IMR-90 (cell line): Measurements from ENCODE around the gene PLPP3. TPM values are rescaled to one million over a fixed set of nuclear protein-coding genes. Genes with fewer than 3 reads are reported as not detected.

ENCODE experiments used
- ATAC-seq: fragments of 200-7000 bp; cut with Tn5 transposase; 2 replicates; pipeline ENCODE4 v1.9.1; 2020; ENCODE audit warnings: low read depth, mild to moderate bottlenecking, moderate library complexity
- BruUV-seq: library from RNA; stranded (reverse); fragments of 400-500 nt; replicated peaks from 2 replicates; lab custom pipeline; 2021; lab: Mats Ljungman, UMichigan
- CTCF ChIA-PET: fragments of 300-600 bp; formaldehyde crosslinking; extraction: SDS; loops from one replicate; lab custom pipeline; 2021; ENCODE audit warnings: antibody characterized with exemption; lab: Yijun Ruan, JAX
- POLR2A ChIA-PET: fragments of 300-600 bp; sonication (Branson Sonifier 250); formaldehyde crosslinking; loops from one replicate; lab custom pipeline; 2022; ENCODE audit warnings: antibody characterized with exemption; ENCODE audit not compliant: unreplicated experiment; lab: Charles Lee
- DNase-seq: peaks from one replicate; pipeline ENCODE4 v3.0.0; 2013
- H2AFZ ChIP-seq: replicated peaks from 2 replicates; pipeline ENCODE3; 2013; ENCODE audit warnings: low read length, mild to moderate bottlenecking; ENCODE audit not compliant: poor library complexity
- H2AK5ac ChIP-seq: 2 replicates; pipeline ENCODE4 v1.6.1; 2013; ENCODE audit warnings: low read depth, low read length, inconsistent platforms
- H2AK9ac ChIP-seq: replicated peaks from 2 replicates; pipeline ENCODE3; 2013; ENCODE audit warnings: mild to moderate bottlenecking, low read depth, low read length, moderate library complexity; ENCODE audit not compliant: poor library complexity
- H2BK120ac ChIP-seq: 2 replicates; pipeline ENCODE4 v1.6.1; 2013; ENCODE audit warnings: low read depth, low read length, inconsistent platforms
- H2BK15ac ChIP-seq: 3 replicates; pipeline ENCODE4 v1.6.1; 2013; ENCODE audit warnings: low read depth, low read length, inconsistent platforms
- H2BK20ac ChIP-seq: 2 replicates; pipeline ENCODE4 v1.6.1; 2013; ENCODE audit warnings: low read depth, mild to moderate bottlenecking, inconsistent platforms, low read length, moderate library complexity
- H2BK5ac ChIP-seq: 2 replicates; pipeline ENCODE4 v1.6.1; 2013; ENCODE audit warnings: mild to moderate bottlenecking, low read depth, low read length, inconsistent platforms; ENCODE audit not compliant: poor library complexity, severe bottlenecking
- H3K14ac ChIP-seq: replicated peaks from 2 replicates; pipeline ENCODE4 v1.6.1; 2013; ENCODE audit warnings: low read depth, low read length, inconsistent platforms
- H3K18ac ChIP-seq: 2 replicates; pipeline ENCODE4 v1.6.1; 2013; ENCODE audit warnings: low read depth, low read length, control low read depth
- H3K23ac ChIP-seq: 2 replicates; pipeline ENCODE4 v1.6.1; 2013; ENCODE audit warnings: low read depth, low read length, inconsistent platforms
- H3K27ac ChIP-seq: 2 replicates; pipeline ENCODE4 v1.5.1; 2013; ENCODE audit warnings: mild to moderate bottlenecking, control low read depth, low read length; ENCODE audit not compliant: insufficient read depth
- H3K27me3 ChIP-seq: 2 replicates; pipeline ENCODE4 v1.6.1; 2013; ENCODE audit warnings: low read length; ENCODE audit not compliant: control insufficient read depth, insufficient read depth
- H3K36me3 ChIP-seq: 2 replicates; pipeline ENCODE4 v1.6.1; 2013; ENCODE audit warnings: low read length, mixed read lengths; ENCODE audit not compliant: control insufficient read depth, insufficient read depth
- H3K4ac ChIP-seq: 2 replicates; pipeline ENCODE4 v1.6.1; 2013; ENCODE audit warnings: low read depth, low read length, inconsistent platforms
- H3K4me1 ChIP-seq: 2 replicates; pipeline ENCODE4 v1.6.1; 2013; ENCODE audit warnings: low read length, mixed read lengths; ENCODE audit not compliant: control insufficient read depth, insufficient read depth
- H3K4me2 ChIP-seq: 2 replicates; pipeline ENCODE4 v1.6.1; 2013; ENCODE audit warnings: low read depth, mild to moderate bottlenecking, control low read depth, low read length, moderate library complexity
- H3K4me3 ChIP-seq: 2 replicates; pipeline ENCODE4 v1.5.1; 2013; ENCODE audit warnings: low read depth, mild to moderate bottlenecking, control low read depth, low read length, moderate library complexity; ENCODE audit not compliant: insufficient read depth
- H3K56ac ChIP-seq: 2 replicates; pipeline ENCODE4 v1.6.1; 2013; ENCODE audit warnings: low read length, inconsistent platforms; ENCODE audit not compliant: insufficient read depth; ENCODE audit errors: extremely low read depth
- H3K79me1 ChIP-seq, 2 experiments: 2 replicates each; pipeline ENCODE4 v1.6.1; 2013; ENCODE audit warnings: low read length in 2 of 2, inconsistent platforms in 1 of 2, low read depth in 1 of 2
- H3K9ac ChIP-seq: 2 replicates; pipeline ENCODE4 v1.6.1; 2013; ENCODE audit warnings: low read depth, low read length, control low read depth
- H3K9me1 ChIP-seq: 2 replicates; pipeline ENCODE4 v1.6.1; 2013; ENCODE audit warnings: low read length, inconsistent platforms; ENCODE audit not compliant: insufficient read depth
- H3K9me3 ChIP-seq: 2 replicates; pipeline ENCODE4 v1.6.1; 2013; ENCODE audit warnings: low read length; ENCODE audit not compliant: control insufficient read depth, insufficient read depth
- H4K20me1 ChIP-seq: 2 replicates; pipeline ENCODE4 v1.6.1; 2013; ENCODE audit warnings: low read length, inconsistent platforms; ENCODE audit not compliant: insufficient read depth
- H4K5ac ChIP-seq: 2 replicates; pipeline ENCODE4 v1.6.1; 2013; ENCODE audit warnings: mild to moderate bottlenecking, low read depth, low read length, control low read depth
- H4K8ac ChIP-seq, 2 experiments: 2 replicates each; pipeline ENCODE4 v1.6.1; 2013; ENCODE audit warnings: low read depth in 2 of 2, low read length in 2 of 2, control low read depth in 1 of 2, inconsistent platforms in 1 of 2
- H4K91ac ChIP-seq: 2 replicates; pipeline ENCODE4 v1.6.1; 2013; ENCODE audit warnings: low read depth, low read length, inconsistent platforms; ENCODE audit not compliant: insufficient read depth
- BHLHE40 ChIP-seq: fragments of 150-350 bp; IDR thresholded peaks from 2 replicates; pipeline ENCODE4 v1.6.1; 2016; ENCODE audit warnings: mild to moderate bottlenecking, low read depth, low read length
- CEBPB ChIP-seq: IDR thresholded peaks from 2 replicates; pipeline ENCODE4 v1.6.1; 2012; ENCODE audit warnings: low read depth, low read length, improper control_type of control experiment
- ELK1 ChIP-seq: fragments of 150-350 bp; IDR thresholded peaks from 2 replicates; pipeline ENCODE4 v1.6.1; 2016; ENCODE audit warnings: low read depth, mild to moderate bottlenecking, low read length, moderate library complexity, borderline replicate concordance
- FOS ChIP-seq: fragments of 150-350 bp; IDR thresholded peaks from 2 replicates; pipeline ENCODE4 v1.6.1; 2016; ENCODE audit warnings: low read depth, low read length
- MAFK ChIP-seq: IDR thresholded peaks from 2 replicates; pipeline ENCODE4 v1.6.1; 2012; ENCODE audit warnings: low read depth, low read length, improper control_type of control experiment
- MAZ ChIP-seq: IDR thresholded peaks from 2 replicates; pipeline ENCODE4 v1.6.1; 2012; ENCODE audit warnings: low read depth, mild to moderate bottlenecking, low read length, improper control_type of control experiment, moderate library complexity, borderline replicate concordance
- RCOR1 ChIP-seq: IDR thresholded peaks from 2 replicates; pipeline ENCODE4 v1.6.1; 2012; ENCODE audit warnings: mild to moderate bottlenecking, low read length, improper control_type of control experiment; ENCODE audit not compliant: insufficient replicate concordance
- RFX5 ChIP-seq: IDR thresholded peaks from 2 replicates; pipeline ENCODE4 v1.8.0; 2012; ENCODE audit warnings: low read depth, mild to moderate bottlenecking, low read length, moderate library complexity
- WGBS, 2 experiments: methylation state at CpG; one replicate each; pipeline versions ENCODE4 v1.1.5 to v1.1.7; 2013; ENCODE audit warnings: missing lambda C conversion rate in 2 of 2; ENCODE audit not compliant: insufficient read length in 1 of 2; ENCODE audit errors: extremely low coverage in 2 of 2; 5-methylcytosine and 5-hydroxymethylcytosine counted together
- dilution Hi-C: fragments of 300-500 bp; cut with HindIII; formaldehyde crosslinking; loops from one replicate; pipeline ENCODE4 v1.14.3; 2018; ENCODE audit warnings: low sequenced_read_pairs; ENCODE audit not compliant: unreplicated experiment
- in situ Hi-C: fragments of 300-500 bp; cut with MboI; formaldehyde crosslinking; loops from 3 replicates; pipeline ENCODE4 v1.14.3; 2019; ENCODE audit warnings: low sequenced_read_pairs, inconsistent platforms, mixed read lengths
- intact Hi-C: fragments of 100-400 bp; cut with micrococcal nuclease; formaldehyde crosslinking; loops from 2 replicates; pipeline ENCODE4 v1.10.0; 2022
- polyA plus RNA-seq, 3 experiments: library from polyadenylated mRNA; depleted of rRNA; stranded (reverse); fragments of >200 nt; gene quantifications; 2 replicates each; pipeline ENCODE4 v1.2.3, GENCODE V29; 2012; ENCODE audit warnings: low replicate concordance in 1 of 3
- total RNA-seq: library from RNA; depleted of rRNA; stranded (reverse); fragments of >200 nt; gene quantifications from 2 replicates; pipeline ENCODE4 v1.2.3, GENCODE V29; 2012
- TF ChIP-seq, protein P1 (sequence below): fragments of 150-350 bp; IDR thresholded peaks from 2 replicates; pipeline ENCODE4 v1.6.1; 2017; ENCODE audit warnings: mild to moderate bottlenecking, antibody characterized with exemption, low read length, low read depth
- TF ChIP-seq, protein P2 (sequence below): conservative IDR thresholded peaks from 2 replicates; pipeline ENCODE4 v1.5.1; 2012; ENCODE audit warnings: mild to moderate bottlenecking, low read depth, low read length, improper control_type of control experiment

The PLPP3 gene
- total and polyA plus RNA-seq, 2 of the 4 experiments (the other 2 are of a cell fraction): 49.9 to 56.6 TPM

- POLR2A ChIA-PET: no interaction called here
- Histone ChIP-seq H3K4me2 (no peak overlapping the region), H3K56ac (no peak overlapping the region), H3K27me3 (no peaks in the 10 kb centered on the region), H2AFZ (no peak overlapping the region), H3K9ac (no peak overlapping the region), H3K18ac (no peak overlapping the region), H3K4ac (no peak overlapping the region), H3K36me3 (peaks cover 30% of the 10 kb centered on the region), H3K4me3 (no peak overlapping the region), H4K91ac (no peak overlapping the region), H3K79me1 (peaks cover 43 to 75% of the 10 kb centered on the region in 2 experiments), H2BK15ac (no peak overlapping the region), H2BK20ac (no peak overlapping the region), H2AK5ac (no peak overlapping the region), H4K8ac (no peak overlapping the region), H3K9me3 (no peaks in the 10 kb centered on the region), H4K5ac (no peak overlapping the region), H2AK9ac (no peak overlapping the region), H3K14ac (no peak overlapping the region), H3K23ac (no peak overlapping the region), H2BK5ac (no peak overlapping the region), H4K20me1 (peaks cover 85% of the 10 kb centered on the region), H2BK120ac (no peak overlapping the region), H3K27ac (no peak overlapping the region), H3K9me1 (peaks cover 11% of the 10 kb centered on the region; the same call in 1 of the 2 replicates), H3K4me1 (peaks cover 4% of the 10 kb centered on the region; the same call in 1 of the 2 replicates)
- in situ Hi-C loops (no loop called here), dilution Hi-C loops (no loop called here), intact Hi-C loops (no loop called here)
- CTCF ChIA-PET: no interaction called here
- DNase-seq: no peak
- ATAC-seq: no peak
- TF ChIP-seq, protein P1, sequence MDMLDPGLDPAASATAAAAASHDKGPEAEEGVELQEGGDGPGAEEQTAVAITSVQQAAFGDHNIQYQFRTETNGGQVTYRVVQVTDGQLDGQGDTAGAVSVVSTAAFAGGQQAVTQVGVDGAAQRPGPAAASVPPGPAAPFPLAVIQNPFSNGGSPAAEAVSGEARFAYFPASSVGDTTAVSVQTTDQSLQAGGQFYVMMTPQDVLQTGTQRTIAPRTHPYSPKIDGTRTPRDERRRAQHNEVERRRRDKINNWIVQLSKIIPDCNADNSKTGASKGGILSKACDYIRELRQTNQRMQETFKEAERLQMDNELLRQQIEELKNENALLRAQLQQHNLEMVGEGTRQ: no peak
- no peak for TF ChIP-seq FOS
- TF ChIP-seq MAFK: no peak
- no peak for TF ChIP-seq RCOR1
- TF ChIP-seq MAZ: no peak
- TF ChIP-seq ELK1: no peak
- TF ChIP-seq BHLHE40: no peak
- TF ChIP-seq, protein P2, sequence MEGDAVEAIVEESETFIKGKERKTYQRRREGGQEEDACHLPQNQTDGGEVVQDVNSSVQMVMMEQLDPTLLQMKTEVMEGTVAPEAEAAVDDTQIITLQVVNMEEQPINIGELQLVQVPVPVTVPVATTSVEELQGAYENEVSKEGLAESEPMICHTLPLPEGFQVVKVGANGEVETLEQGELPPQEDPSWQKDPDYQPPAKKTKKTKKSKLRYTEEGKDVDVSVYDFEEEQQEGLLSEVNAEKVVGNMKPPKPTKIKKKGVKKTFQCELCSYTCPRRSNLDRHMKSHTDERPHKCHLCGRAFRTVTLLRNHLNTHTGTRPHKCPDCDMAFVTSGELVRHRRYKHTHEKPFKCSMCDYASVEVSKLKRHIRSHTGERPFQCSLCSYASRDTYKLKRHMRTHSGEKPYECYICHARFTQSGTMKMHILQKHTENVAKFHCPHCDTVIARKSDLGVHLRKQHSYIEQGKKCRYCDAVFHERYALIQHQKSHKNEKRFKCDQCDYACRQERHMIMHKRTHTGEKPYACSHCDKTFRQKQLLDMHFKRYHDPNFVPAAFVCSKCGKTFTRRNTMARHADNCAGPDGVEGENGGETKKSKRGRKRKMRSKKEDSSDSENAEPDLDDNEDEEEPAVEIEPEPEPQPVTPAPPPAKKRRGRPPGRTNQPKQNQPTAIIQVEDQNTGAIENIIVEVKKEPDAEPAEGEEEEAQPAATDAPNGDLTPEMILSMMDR: no peak
- TF ChIP-seq RFX5: no peak
- no peak for TF ChIP-seq CEBPB
- no TSS peak for BruUV-seq
- WGBS, 2 experiments: no CpG with 5 or more reads among the region's 2 CpGs
Measured at GRCh38 chr1:56555448-56555847, 23.9 kb downstream of the PLPP3 start.
